Dedifferentiated amniotic fluid mesenchymal stem cell (primary cell): ENCODE measurements around the gene SELENOM.
"Not testable (repeated sequence)": the region's sequence is repeated elsewhere in the genome, so short reads cannot be mapped to it uniquely, and the experiment has no call there.

Experiments
- DNase-seq: peaks from one replicate; pipeline ENCODE4 v3.0.0-alpha.2; 2016; ENCODE audit errors: extremely low spot score

Gene SELENOM

GRCh38 chr22:31133911-31134310 lies 26.5 kb upstream of the SELENOM start:
- no peak for DNase-seq

GRCh38 chr22:31130873-31131272 lies 23.5 kb upstream of the SELENOM start:
- DNase-seq: no peak

GRCh38 chr22:31128156-31128555 lies 20.8 kb upstream of the SELENOM start:
- no peak for DNase-seq

- no peak for DNase-seq
Observed at GRCh38 chr22:31127181-31127772, 19.9 kb upstream of the SELENOM start.

GRCh38 chr22:31126869-31127175 lies 19.5 kb upstream of the SELENOM start:
- no peak for DNase-seq

- no peak for DNase-seq
Observed at GRCh38 chr22:31126128-31126868, 18.9 kb upstream of the SELENOM start.

GRCh38 chr22:31125521-31126117 lies 18.3 kb upstream of the SELENOM start:
- no peak for DNase-seq

GRCh38 chr22:31124811-31125465 lies 17.6 kb upstream of the SELENOM start:
- no peak for DNase-seq

GRCh38 chr22:31124290-31124689 lies 16.9 kb upstream of the SELENOM start:
- no peak for DNase-seq

- no peak for DNase-seq
Observed at GRCh38 chr22:31123292-31123602, 15.9 kb upstream of the SELENOM start.

GRCh38 chr22:31122532-31123291 lies 15.3 kb upstream of the SELENOM start, which contains the start of gene INPP5J:
Gene INPP5J, plus strand, starts transcription at chr22:31122966. Its CDS starts 49 bp downstream, at chr22:31123015.
- DNase-seq: no peak

- no peak for DNase-seq
Observed at GRCh38 chr22:31122196-31122531, 14.8 kb upstream of the SELENOM start.

GRCh38 chr22:31121403-31121802 lies 14.0 kb upstream of the SELENOM start:
- DNase-seq: no peak

GRCh38 chr22:31120642-31121041 lies 13.3 kb upstream of the SELENOM start:
- no peak for DNase-seq

- no peak for DNase-seq
Observed at GRCh38 chr22:31120230-31120629, 12.9 kb upstream of the SELENOM start.

GRCh38 chr22:31119026-31119717 lies 11.8 kb upstream of the SELENOM start:
- no peak for DNase-seq

GRCh38 chr22:31118046-31118820 lies 10.9 kb upstream of the SELENOM start:
- DNase-seq: no peak

- DNase-seq: not testable (repeated sequence)
Observed at GRCh38 chr22:31112547-31113091, 5.3 kb upstream of the SELENOM start.

GRCh38 chr22:31107894-31108218 lies 488 bp upstream of the SELENOM start:
- no peak for DNase-seq

- DNase-seq: no peak
Observed at GRCh38 chr22:31106731-31107177, 614 bp downstream of the SELENOM start.
